ENCODE measurements around the gene REXO5. TPM values are rescaled to one million over a fixed set of nuclear protein-coding genes. Genes with fewer than 3 reads are reported as not detected.

The REXO5 gene
- total RNA-seq, 1 experiment from 2014 or later: 6.7 TPM

GRCh38 chr16:20889625-20890275 lies 83.4 kb downstream of the REXO5 start:
- Mint-ChIP-seq H3K4me3 (peak overlapping the region in 1 of 2 experiments; percentile 41; a peak in 1 of 5 replicates), H3K9me3 (no peaks in the 10 kb centered on the region), H3K36me3 (ENCODE audit: insufficient read depth in 1 of 3, low read depth in 3 of 3) (peaks cover 10 to 21% (median 11%) of the 10 kb centered on the region in 3 experiments; a peak in 6 of 7 replicates), H3K27ac (peak overlapping the region; percentile 94 to 97 (median 95)), H3K27me3 (ENCODE audit: low read depth) (no peaks in the 10 kb centered on the region), H3K4me1 (peaks cover 19 to 23% of the 10 kb centered on the region in 2 experiments)
- TF ChIP-seq CTCF (conservative IDR thresholded peaks at IDR 0.05): no peak
- no peak overlapping the region for H3T11ph ChIP-seq (ENCODE audit: low read length)
- H3K4ac ChIP-seq (ENCODE audit: low read depth, low read length): no peak overlapping the region
- H2AFZ ChIP-seq (ENCODE audit: low read length): no peak overlapping the region
- H3K23ac ChIP-seq (ENCODE audit: insufficient read length, low read depth, low read length): no peak overlapping the region
- H2AK5ac ChIP-seq (ENCODE audit: insufficient read length, low read length): no peak overlapping the region
- no peak for DNase-seq
- no peak overlapping the region for H2BK20ac ChIP-seq (ENCODE audit: low read depth, low read length, poor library complexity, severe bottlenecking)
- H2BK120ac ChIP-seq (ENCODE audit: low read depth, low read length, poor library complexity, severe bottlenecking): no peak overlapping the region
- H3K27ac ChIP-seq (ENCODE audit: insufficient read length, low read depth, low read length): peak overlapping the region; percentile 68
- no peak overlapping the region for H4K5ac ChIP-seq (ENCODE audit: insufficient read length, low read depth, low read length)
- no peak overlapping the region for H3K56ac ChIP-seq (ENCODE audit: insufficient read length, low read depth, low read length)
- no peak overlapping the region for H4K91ac ChIP-seq (ENCODE audit: insufficient read length, low read depth, low read length)
- no peak overlapping the region for H2BK12ac ChIP-seq (ENCODE audit: insufficient read length, low read depth, low read length)
- H3K79me2 ChIP-seq (ENCODE audit: insufficient read depth, low read length): peaks cover 8% of the 10 kb centered on the region; the same call in 1 of the 2 replicates
- peaks cover 6% of the 10 kb centered on the region for H3K79me1 ChIP-seq (ENCODE audit: insufficient read depth, low read depth, low read length, poor library complexity, severe bottlenecking)
- H3K23me2 ChIP-seq (ENCODE audit: insufficient read length, low read depth, low read length, poor library complexity, severe bottlenecking): no peaks in the 10 kb centered on the region
- no peak overlapping the region for H3K18ac ChIP-seq (ENCODE audit: insufficient read length, low read depth, low read length)
- H3K9me3 ChIP-seq (ENCODE audit: control insufficient read depth, low read depth, low read length): no peaks in the 10 kb centered on the region
- H4K8ac ChIP-seq (replicated peaks; ENCODE audit: insufficient read length, low read depth, low read length): no peak overlapping the region
- H2BK15ac ChIP-seq (ENCODE audit: low read depth, low read length): peak overlapping the region; percentile 31; the same call in 1 of the 2 replicates
- H4K20me1 ChIP-seq (ENCODE audit: control insufficient read depth, insufficient read depth, insufficient read length): no peaks in the 10 kb centered on the region
- peaks cover 4% of the 10 kb centered on the region; the same call in 1 of the 2 replicates for H3K4me1 ChIP-seq (ENCODE audit: insufficient read depth, low read length)
- H2BK5ac ChIP-seq (ENCODE audit: insufficient read length, low read length): no peak overlapping the region
- H3K14ac ChIP-seq (ENCODE audit: insufficient read depth, low read length): peak overlapping the region; percentile 83; the same call in 1 of the 2 replicates
- peak overlapping the region; percentile 23 for H3K4me2 ChIP-seq (ENCODE audit: insufficient read depth, insufficient read length, low read length)
- H3K27me3 ChIP-seq (ENCODE audit: insufficient read depth, low read length): no peaks in the 10 kb centered on the region
- no CpG with 5 or more reads among the region's 4 CpGs for WGBS (ENCODE audit: extremely low coverage, insufficient read length, low lambda C conversion rate)
- H3K9ac ChIP-seq (ENCODE audit: extremely low read depth, insufficient read length, low read length): no peak overlapping the region

All from H9 (cell line).